ENCODE results near the gene LPAR2.

DNA sequence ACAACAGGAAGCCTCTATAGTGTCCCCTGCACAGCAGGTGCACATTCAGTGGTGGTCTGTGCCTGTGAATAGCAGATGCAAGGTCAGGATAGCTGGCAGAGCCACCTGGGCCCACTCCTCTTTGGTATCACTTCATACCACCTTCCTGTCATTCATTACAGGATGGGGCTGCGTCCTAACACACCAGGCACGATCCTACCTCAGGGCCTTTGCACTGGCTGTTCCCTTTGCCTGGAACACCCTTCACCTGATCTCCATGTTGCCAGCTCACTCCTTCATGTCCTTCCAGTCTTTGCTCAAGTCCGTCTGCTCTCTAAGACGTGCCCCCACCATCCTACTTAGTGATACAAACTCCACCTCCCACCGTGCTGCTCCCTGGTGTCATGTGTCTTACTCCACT, 4.6 kb upstream of the LPAR2 start:
- no peak for TF ChIP-seq CTCF (IDR thresholded peaks at IDR 0.05; ENCODE audit: low read length)
- no peak for TF ChIP-seq EZH2 (IDR thresholded peaks at IDR 0.05; ENCODE audit: borderline replicate concordance, low read length)

Measured in OCI-LY1 (cell line).